ENCODE measurements around the gene LRP3. TPM values are rescaled to one million over a fixed set of nuclear protein-coding genes. Genes with fewer than 3 reads are reported as not detected.

Gene LRP3
- polyA plus RNA-seq, 1 donor from 2014 or later, result 60.1 TPM

DNA sequence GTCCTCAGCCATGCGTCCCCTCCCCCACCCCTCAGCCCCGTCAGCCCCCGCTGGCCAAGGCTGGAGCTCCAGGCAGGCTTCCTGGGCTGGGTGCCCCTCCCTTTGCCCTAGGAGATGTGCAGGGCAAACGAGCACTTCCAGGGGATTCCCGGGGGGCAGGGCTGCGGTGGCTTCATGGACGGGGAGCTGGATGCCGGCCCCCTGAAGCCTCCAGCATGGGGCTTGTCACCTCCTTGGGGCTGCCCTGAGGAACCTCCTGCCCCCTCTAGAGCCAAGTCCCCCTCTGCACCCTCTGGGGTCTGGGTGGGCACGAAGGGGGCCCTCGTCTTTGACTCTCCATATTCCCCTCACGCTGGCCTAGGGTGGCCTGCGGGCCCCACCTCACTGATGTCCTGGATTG is 56.9 kb downstream of the LRP3 start:
- no peak overlapping the region for H3K9ac ChIP-seq (ENCODE audit: low read length)
- no peaks in the 10 kb centered on the region for H3K9me3 ChIP-seq (ENCODE audit: low read length)
- no peak overlapping the region for H3K4me3 ChIP-seq (ENCODE audit: low read length)
- no peaks in the 10 kb centered on the region for H3F3A ChIP-seq (ENCODE audit: insufficient read depth, low read length, poor library complexity, severe bottlenecking)
- no peak for TF ChIP-seq RAD21 (conservative IDR thresholded peaks at IDR 0.05)
- no peak for TF ChIP-seq SMC3 (conservative IDR thresholded peaks at IDR 0.05; ENCODE audit: poor library complexity)
- TF ChIP-seq TAF1 (IDR thresholded peaks at IDR 0.05; ENCODE audit: low read depth), result no peak
- TF ChIP-seq EP300 (conservative IDR thresholded peaks at IDR 0.05; ENCODE audit: poor library complexity, severe bottlenecking), result no peak
- no peak for TF ChIP-seq MXI1 (conservative IDR thresholded peaks at IDR 0.05; ENCODE audit: poor library complexity, severe bottlenecking)
- H3K36me3 ChIP-seq (ENCODE audit: insufficient read depth, low read length), result no peaks in the 10 kb centered on the region
- no peaks in the 10 kb centered on the region for H3K9me2 ChIP-seq (ENCODE audit: insufficient read depth, low read length)
- no peaks in the 10 kb centered on the region for H3K27me3 ChIP-seq (ENCODE audit: insufficient read depth, low read depth, low read length)
- no peaks in the 10 kb centered on the region for H3K79me2 ChIP-seq (replicated peaks; ENCODE audit: insufficient read depth, low read length)
- no peak overlapping the region for H2AFZ ChIP-seq (ENCODE audit: low read depth, low read length)
- no peak overlapping the region for H3K27ac ChIP-seq (ENCODE audit: low read length)
- H3K4me2 ChIP-seq (ENCODE audit: low read length), result no peak overlapping the region
- H4K20me1 ChIP-seq (ENCODE audit: insufficient read depth), result no peaks in the 10 kb centered on the region

DNA sequence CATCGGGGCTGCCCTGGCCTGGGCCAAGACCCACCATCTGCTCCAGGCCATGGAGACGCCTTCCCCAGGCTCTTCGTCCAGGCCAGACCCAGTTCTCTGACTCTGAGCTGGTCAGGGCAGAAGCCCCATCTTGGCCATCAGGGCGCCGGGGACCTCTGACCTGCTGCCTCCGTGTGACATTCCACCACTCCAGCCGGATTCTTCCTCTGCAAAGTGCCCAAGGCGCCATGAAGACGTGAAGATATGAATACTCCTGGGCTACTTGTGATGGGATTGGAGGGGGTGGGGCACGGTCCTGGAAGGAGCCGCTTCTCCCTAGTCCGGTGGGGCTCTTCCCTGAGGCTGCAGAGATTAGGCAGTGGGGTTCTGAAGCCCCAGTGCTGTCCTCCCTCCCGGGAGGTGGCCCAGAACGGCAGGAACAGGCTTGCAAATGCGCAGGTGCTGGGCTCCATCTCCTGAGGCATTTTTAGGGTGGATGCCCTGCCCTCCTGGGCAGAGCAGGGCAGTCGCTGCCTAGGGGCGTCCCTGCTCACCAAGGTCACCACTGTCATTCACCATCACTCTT is 57.5 kb downstream of the LRP3 start:
- H3K4me3 ChIP-seq (ENCODE audit: low read length), result no peak overlapping the region
- H3K9me3 ChIP-seq (ENCODE audit: low read length), result no peaks in the 10 kb centered on the region
- no peaks in the 10 kb centered on the region for H3F3A ChIP-seq (ENCODE audit: insufficient read depth, low read length, poor library complexity, severe bottlenecking)
- no peak overlapping the region for H3K9ac ChIP-seq (ENCODE audit: low read length)
- no peaks in the 10 kb centered on the region for H3K36me3 ChIP-seq (ENCODE audit: insufficient read depth, low read length)
- no peak overlapping the region for H3K4me2 ChIP-seq (ENCODE audit: low read length)
- TF ChIP-seq SMC3 (conservative IDR thresholded peaks at IDR 0.05; ENCODE audit: poor library complexity), result no peak
- TF ChIP-seq RAD21 (conservative IDR thresholded peaks at IDR 0.05), result no peak
- TF ChIP-seq EP300 (conservative IDR thresholded peaks at IDR 0.05; ENCODE audit: poor library complexity, severe bottlenecking), result no peak
- TF ChIP-seq TAF1 (IDR thresholded peaks at IDR 0.05; ENCODE audit: low read depth), result no peak
- no peaks in the 10 kb centered on the region for H3K79me2 ChIP-seq (replicated peaks; ENCODE audit: insufficient read depth, low read length)
- no peak overlapping the region for H2AFZ ChIP-seq (ENCODE audit: low read depth, low read length)
- no peaks in the 10 kb centered on the region for H3K27me3 ChIP-seq (ENCODE audit: insufficient read depth, low read depth, low read length)
- H4K20me1 ChIP-seq (ENCODE audit: insufficient read depth), result no peaks in the 10 kb centered on the region
- H3K9me2 ChIP-seq (ENCODE audit: insufficient read depth, low read length), result no peaks in the 10 kb centered on the region
- H3K27ac ChIP-seq (ENCODE audit: low read length), result no peak overlapping the region

DNA sequence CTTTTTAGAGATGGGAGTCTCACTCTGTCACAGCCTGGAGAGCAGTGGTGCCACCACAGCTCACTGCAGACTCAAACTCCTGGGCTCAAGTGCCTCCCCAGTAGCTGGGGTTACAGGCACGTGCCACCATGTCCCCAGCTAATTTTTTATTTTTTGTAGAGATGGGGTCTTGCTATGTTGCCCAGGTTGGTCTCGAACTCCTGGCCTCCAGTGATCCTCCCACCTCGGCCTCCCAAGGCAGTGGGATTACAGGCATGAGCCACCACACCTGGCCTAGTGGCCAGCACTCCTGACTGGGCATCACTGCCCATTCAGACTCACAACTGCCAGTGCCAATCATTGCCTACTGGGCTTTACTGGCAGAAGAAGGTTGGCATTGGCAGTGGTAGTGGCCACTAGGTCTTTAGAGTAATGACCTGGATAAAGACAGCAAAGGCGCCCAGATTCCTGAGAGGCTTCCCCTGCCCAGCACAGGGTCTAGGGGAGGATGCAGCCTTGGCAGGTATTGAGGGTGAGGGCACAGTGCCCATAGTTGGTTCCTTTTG is 58.4 kb downstream of the LRP3 start:
- Histone ChIP-seq H2AFZ (ENCODE audit: low read depth, low read length) (no peak overlapping the region), H3K9me3 (ENCODE audit: low read length) (no peaks in the 10 kb centered on the region), H3K4me3 (ENCODE audit: low read length) (no peak overlapping the region), H3K79me2 (replicated peaks; ENCODE audit: insufficient read depth, low read length) (no peaks in the 10 kb centered on the region), H3K4me2 (ENCODE audit: low read length) (no peak overlapping the region), H3K27me3 (ENCODE audit: insufficient read depth, low read depth, low read length) (no peaks in the 10 kb centered on the region), H3K27ac (ENCODE audit: low read length) (no peak overlapping the region), H3K36me3 (ENCODE audit: insufficient read depth, low read length) (no peaks in the 10 kb centered on the region), H3F3A (ENCODE audit: insufficient read depth, low read length, poor library complexity, severe bottlenecking) (no peaks in the 10 kb centered on the region), H3K9ac (ENCODE audit: low read length) (no peak overlapping the region), H4K20me1 (ENCODE audit: insufficient read depth) (no peaks in the 10 kb centered on the region), H3K9me2 (ENCODE audit: insufficient read depth, low read length) (no peaks in the 10 kb centered on the region)
- TF ChIP-seq, protein P1, sequence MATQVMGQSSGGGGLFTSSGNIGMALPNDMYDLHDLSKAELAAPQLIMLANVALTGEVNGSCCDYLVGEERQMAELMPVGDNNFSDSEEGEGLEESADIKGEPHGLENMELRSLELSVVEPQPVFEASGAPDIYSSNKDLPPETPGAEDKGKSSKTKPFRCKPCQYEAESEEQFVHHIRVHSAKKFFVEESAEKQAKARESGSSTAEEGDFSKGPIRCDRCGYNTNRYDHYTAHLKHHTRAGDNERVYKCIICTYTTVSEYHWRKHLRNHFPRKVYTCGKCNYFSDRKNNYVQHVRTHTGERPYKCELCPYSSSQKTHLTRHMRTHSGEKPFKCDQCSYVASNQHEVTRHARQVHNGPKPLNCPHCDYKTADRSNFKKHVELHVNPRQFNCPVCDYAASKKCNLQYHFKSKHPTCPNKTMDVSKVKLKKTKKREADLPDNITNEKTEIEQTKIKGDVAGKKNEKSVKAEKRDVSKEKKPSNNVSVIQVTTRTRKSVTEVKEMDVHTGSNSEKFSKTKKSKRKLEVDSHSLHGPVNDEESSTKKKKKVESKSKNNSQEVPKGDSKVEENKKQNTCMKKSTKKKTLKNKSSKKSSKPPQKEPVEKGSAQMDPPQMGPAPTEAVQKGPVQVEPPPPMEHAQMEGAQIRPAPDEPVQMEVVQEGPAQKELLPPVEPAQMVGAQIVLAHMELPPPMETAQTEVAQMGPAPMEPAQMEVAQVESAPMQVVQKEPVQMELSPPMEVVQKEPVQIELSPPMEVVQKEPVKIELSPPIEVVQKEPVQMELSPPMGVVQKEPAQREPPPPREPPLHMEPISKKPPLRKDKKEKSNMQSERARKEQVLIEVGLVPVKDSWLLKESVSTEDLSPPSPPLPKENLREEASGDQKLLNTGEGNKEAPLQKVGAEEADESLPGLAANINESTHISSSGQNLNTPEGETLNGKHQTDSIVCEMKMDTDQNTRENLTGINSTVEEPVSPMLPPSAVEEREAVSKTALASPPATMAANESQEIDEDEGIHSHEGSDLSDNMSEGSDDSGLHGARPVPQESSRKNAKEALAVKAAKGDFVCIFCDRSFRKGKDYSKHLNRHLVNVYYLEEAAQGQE (IDR thresholded peaks at IDR 0.05; ENCODE audit: borderline replicate concordance), result no peak
- TF ChIP-seq EP300 (conservative IDR thresholded peaks at IDR 0.05; ENCODE audit: poor library complexity, severe bottlenecking) (no peak), MXI1 (conservative IDR thresholded peaks at IDR 0.05; ENCODE audit: poor library complexity, severe bottlenecking) (no peak), RAD21 (conservative IDR thresholded peaks at IDR 0.05) (no peak), TAF1 (IDR thresholded peaks at IDR 0.05; ENCODE audit: low read depth) (no peak), SMC3 (conservative IDR thresholded peaks at IDR 0.05; ENCODE audit: poor library complexity) (no peak), EZH2 (IDR thresholded peaks at IDR 0.05; ENCODE audit: borderline replicate concordance, insufficient read depth, low read length, poor library complexity, severe bottlenecking) (no peak), POLR2AphosphoS5 (IDR thresholded peaks at IDR 0.05) (no peak)
- TF ChIP-seq, protein P2, sequence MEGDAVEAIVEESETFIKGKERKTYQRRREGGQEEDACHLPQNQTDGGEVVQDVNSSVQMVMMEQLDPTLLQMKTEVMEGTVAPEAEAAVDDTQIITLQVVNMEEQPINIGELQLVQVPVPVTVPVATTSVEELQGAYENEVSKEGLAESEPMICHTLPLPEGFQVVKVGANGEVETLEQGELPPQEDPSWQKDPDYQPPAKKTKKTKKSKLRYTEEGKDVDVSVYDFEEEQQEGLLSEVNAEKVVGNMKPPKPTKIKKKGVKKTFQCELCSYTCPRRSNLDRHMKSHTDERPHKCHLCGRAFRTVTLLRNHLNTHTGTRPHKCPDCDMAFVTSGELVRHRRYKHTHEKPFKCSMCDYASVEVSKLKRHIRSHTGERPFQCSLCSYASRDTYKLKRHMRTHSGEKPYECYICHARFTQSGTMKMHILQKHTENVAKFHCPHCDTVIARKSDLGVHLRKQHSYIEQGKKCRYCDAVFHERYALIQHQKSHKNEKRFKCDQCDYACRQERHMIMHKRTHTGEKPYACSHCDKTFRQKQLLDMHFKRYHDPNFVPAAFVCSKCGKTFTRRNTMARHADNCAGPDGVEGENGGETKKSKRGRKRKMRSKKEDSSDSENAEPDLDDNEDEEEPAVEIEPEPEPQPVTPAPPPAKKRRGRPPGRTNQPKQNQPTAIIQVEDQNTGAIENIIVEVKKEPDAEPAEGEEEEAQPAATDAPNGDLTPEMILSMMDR (IDR thresholded peaks at IDR 0.05; ENCODE audit: poor library complexity, severe bottlenecking), result no peak

All from neural cell (in vitro differentiated cells).